SU-DHL-6 (cell line): ENCODE measurements around the gene KCNN1.

Experiments
- H2AFZ ChIP-seq: fragments of 200-600 bp; sonication (generic); 2 replicates; pipeline ENCODE4 v1.6.1; 2014; ENCODE audit warnings: low read depth, mild to moderate bottlenecking, moderate library complexity, mixed read lengths, antibody characterized with exemption, low read length; ENCODE audit not compliant: severe bottlenecking
- H3F3A ChIP-seq: fragments of 200-600 bp; shearing (Covaris generic); 2 replicates; pipeline ENCODE4 v1.6.0; 2016; ENCODE audit warnings: antibody characterized with exemption, mild to moderate bottlenecking; ENCODE audit not compliant: insufficient read depth
- H3K27ac ChIP-seq: fragments of 200-600 bp; sonication (generic); 2 replicates; pipeline ENCODE4 v1.5.1; 2016; ENCODE audit warnings: low read depth, mild to moderate bottlenecking, low read length, moderate library complexity, mixed read lengths
- H3K27me3 ChIP-seq: fragments of 200-600 bp; sonication (generic), shearing (Covaris generic); 2 replicates; pipeline ENCODE4 v1.6.0; 2014; ENCODE audit warnings: mild to moderate bottlenecking, low read length
- H3K36me3 ChIP-seq: fragments of 200-600 bp; sonication (generic); 2 replicates; pipeline ENCODE4 v1.6.1; 2014; ENCODE audit warnings: mild to moderate bottlenecking, low read length, mixed read lengths
- H3K4me2 ChIP-seq: fragments of 300-600, 200-600 bp; shearing (Covaris generic), sonication (generic); 2 replicates; pipeline ENCODE4 v1.6.0; 2014; ENCODE audit warnings: low read length, low read depth, mild to moderate bottlenecking; ENCODE audit not compliant: poor library complexity, severe bottlenecking
- H3K4me3 ChIP-seq: fragments of 200-600 bp; sonication (generic); 2 replicates; pipeline ENCODE4 v1.5.1; 2014; ENCODE audit warnings: antibody characterized with exemption, low read length, mild to moderate bottlenecking, mixed read lengths; ENCODE audit not compliant: insufficient read depth, poor library complexity, severe bottlenecking
- H3K79me2 ChIP-seq: fragments of 200-600 bp; sonication (generic); 2 replicates; pipeline ENCODE4 v1.6.1; 2014; ENCODE audit warnings: mild to moderate bottlenecking, low read length, moderate library complexity; ENCODE audit not compliant: insufficient read depth
- H3K9ac ChIP-seq: fragments of 200-600 bp; sonication (generic); 2 replicates; pipeline ENCODE4 v1.7.0; 2014; ENCODE audit warnings: mild to moderate bottlenecking, low read length
- H3K9me2 ChIP-seq: fragments of 200-600 bp; sonication (generic); replicated peaks from 2 replicates; pipeline ENCODE4 v1.6.1; 2014; ENCODE audit warnings: low read length; ENCODE audit not compliant: insufficient read depth
- H3K9me3 ChIP-seq: fragments of 200-600 bp; sonication (generic); 2 replicates; pipeline ENCODE4 v1.6.1; 2014; ENCODE audit warnings: low read length, mixed read lengths; ENCODE audit not compliant: insufficient read depth
- H4K20me1 ChIP-seq: fragments of 200-600 bp; sonication (generic); 2 replicates; pipeline ENCODE4 v1.6.1; 2014; ENCODE audit warnings: low read depth, mild to moderate bottlenecking, antibody characterized with exemption, low read length, moderate library complexity, mixed read lengths
- CTCF ChIP-seq: fragments of 200-600 bp; sonication (generic); IDR thresholded peaks from one replicate; pipeline ENCODE4 v1.5.1; 2017; ENCODE audit warnings: antibody characterized with exemption, mild to moderate bottlenecking, low read length, moderate library complexity; ENCODE audit not compliant: insufficient read depth, poor library complexity, severe bottlenecking
- EZH2phosphoT487 ChIP-seq: fragments of 200-600 bp; sonication (generic), shearing (Covaris generic); conservative IDR thresholded peaks from 2 replicates; pipeline ENCODE4 v1.6.1; 2018; ENCODE audit warnings: mild to moderate bottlenecking, antibody characterized with exemption, low read length, moderate library complexity, mixed read lengths

KCNN1 gene

GRCh38 chr19:17957149-17957849 lies 9.6 kb upstream of the KCNN1 start:
- no peaks in the 10 kb centered on the region for H3K27me3 ChIP-seq
- H3F3A ChIP-seq = no peaks in the 10 kb centered on the region
- H3K79me2 ChIP-seq = no peaks in the 10 kb centered on the region
- no peaks in the 10 kb centered on the region for H3K9me2 ChIP-seq
- no peak overlapping the region for H3K9ac ChIP-seq
- no peaks in the 10 kb centered on the region for H3K36me3 ChIP-seq
- no peak overlapping the region for H3K4me2 ChIP-seq
- no peak overlapping the region for H3K4me3 ChIP-seq
- no peak overlapping the region for H3K27ac ChIP-seq
- H2AFZ ChIP-seq = no peak overlapping the region
- TF ChIP-seq EZH2phosphoT487 = no peak
- TF ChIP-seq CTCF = no peak
- no peaks in the 10 kb centered on the region for H4K20me1 ChIP-seq
- no peaks in the 10 kb centered on the region for H3K9me3 ChIP-seq

GRCh38 chr19:17957885-17958284 lies 9.0 kb upstream of the KCNN1 start:
- H3K4me2 ChIP-seq = no peak overlapping the region
- no peak overlapping the region for H3K9ac ChIP-seq
- no peaks in the 10 kb centered on the region for H3K36me3 ChIP-seq
- no peaks in the 10 kb centered on the region for H4K20me1 ChIP-seq
- no peak overlapping the region for H3K4me3 ChIP-seq
- H3K9me3 ChIP-seq = no peaks in the 10 kb centered on the region
- H2AFZ ChIP-seq = no peak overlapping the region
- no peaks in the 10 kb centered on the region for H3F3A ChIP-seq
- H3K79me2 ChIP-seq = no peaks in the 10 kb centered on the region
- no peaks in the 10 kb centered on the region for H3K27me3 ChIP-seq
- no peaks in the 10 kb centered on the region for H3K9me2 ChIP-seq
- no peak for TF ChIP-seq CTCF
- no peak for TF ChIP-seq EZH2phosphoT487
- no peak overlapping the region for H3K27ac ChIP-seq

GRCh38 chr19:17963936-17964691 lies 2.8 kb upstream of the KCNN1 start:
- no peak overlapping the region for H3K4me3 ChIP-seq
- no peak overlapping the region for H3K9ac ChIP-seq
- no peaks in the 10 kb centered on the region for H4K20me1 ChIP-seq
- H3K9me2 ChIP-seq = no peaks in the 10 kb centered on the region
- H3K36me3 ChIP-seq = no peaks in the 10 kb centered on the region
- TF ChIP-seq CTCF = no peak
- TF ChIP-seq EZH2phosphoT487 = no peak
- no peak overlapping the region for H2AFZ ChIP-seq
- no peaks in the 10 kb centered on the region for H3K27me3 ChIP-seq
- no peaks in the 10 kb centered on the region for H3K9me3 ChIP-seq
- H3F3A ChIP-seq = 0 out of 2 replicates have a peak, but pooled peaks cover 3% of the 10 kb centered on the region
- no peak overlapping the region for H3K4me2 ChIP-seq
- H3K79me2 ChIP-seq = no peaks in the 10 kb centered on the region
- no peak overlapping the region for H3K27ac ChIP-seq
